Inferior parietal cortex (tissue), 1 donor: ENCODE data around the gene NECTIN1.

Source experiments
- DNase-seq: peaks from one replicate; pipeline ENCODE4 v3.0.0-alpha.2; 2016; ENCODE audit errors: extremely low spot score

The NECTIN1 gene

DNA sequence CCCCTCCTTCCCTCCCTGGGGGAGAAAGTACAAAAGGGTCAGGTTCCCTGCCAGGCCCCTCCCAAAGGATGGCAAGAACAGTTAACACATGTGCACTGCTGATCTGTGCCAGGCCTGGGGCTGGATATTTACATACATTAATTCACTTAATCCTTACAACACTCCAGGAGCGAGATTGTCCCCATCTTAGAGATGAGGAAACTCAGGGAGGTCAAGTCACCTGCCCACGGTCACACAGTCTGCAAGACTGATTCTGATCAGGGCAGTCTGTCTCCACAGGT lies 36.5 kb downstream of the NECTIN1 start:
- DNase-seq = no peak

DNA sequence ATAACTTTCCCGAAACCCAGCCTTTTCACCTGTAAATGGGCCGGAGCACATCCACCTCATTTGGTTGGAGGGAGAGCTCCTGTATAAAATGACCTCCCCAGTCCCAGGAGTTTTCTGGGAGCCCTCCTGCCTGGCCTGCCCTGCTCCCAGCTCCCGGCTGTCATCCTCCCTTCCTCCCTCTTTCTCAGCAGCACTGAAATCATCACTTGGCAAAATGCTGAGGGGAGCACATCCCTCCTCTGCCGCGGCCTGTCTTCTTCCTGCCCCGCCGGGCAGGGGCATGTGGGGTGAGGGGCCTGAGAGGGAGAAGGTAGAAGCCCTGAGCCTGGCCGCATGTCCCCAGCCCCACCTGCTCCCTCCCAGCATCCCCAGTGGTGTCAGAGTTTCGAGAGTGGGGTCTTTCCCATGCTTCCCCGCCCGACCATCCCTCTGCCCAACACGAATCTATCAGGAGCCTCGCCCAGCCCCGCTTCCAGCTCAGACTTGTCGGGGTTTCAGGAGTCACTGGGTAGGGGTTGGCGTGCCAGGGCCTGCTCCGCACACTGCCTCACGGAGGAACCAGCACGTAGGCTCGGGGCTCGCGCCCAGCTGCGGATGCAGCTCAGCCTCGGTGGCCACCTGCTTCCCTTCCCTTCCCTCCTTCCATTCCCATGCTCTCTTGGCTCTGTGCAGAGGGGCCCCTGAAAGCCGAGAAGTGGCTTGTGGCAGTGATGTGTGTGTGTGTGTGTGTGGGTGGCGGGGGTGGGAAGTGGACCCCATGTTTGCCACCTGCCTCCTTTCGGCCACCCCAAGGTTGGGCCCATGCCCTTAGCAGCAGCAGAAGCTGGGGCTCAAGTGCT lies 37.1 kb downstream of the NECTIN1 start:
- no peak for DNase-seq

- DNase-seq = no peak
Observed at GRCh38 chr11:119691020-119691666, 37.9 kb downstream of the NECTIN1 start.

- DNase-seq = no peak
Observed at GRCh38 chr11:119689302-119689701, 39.7 kb downstream of the NECTIN1 start.

DNA sequence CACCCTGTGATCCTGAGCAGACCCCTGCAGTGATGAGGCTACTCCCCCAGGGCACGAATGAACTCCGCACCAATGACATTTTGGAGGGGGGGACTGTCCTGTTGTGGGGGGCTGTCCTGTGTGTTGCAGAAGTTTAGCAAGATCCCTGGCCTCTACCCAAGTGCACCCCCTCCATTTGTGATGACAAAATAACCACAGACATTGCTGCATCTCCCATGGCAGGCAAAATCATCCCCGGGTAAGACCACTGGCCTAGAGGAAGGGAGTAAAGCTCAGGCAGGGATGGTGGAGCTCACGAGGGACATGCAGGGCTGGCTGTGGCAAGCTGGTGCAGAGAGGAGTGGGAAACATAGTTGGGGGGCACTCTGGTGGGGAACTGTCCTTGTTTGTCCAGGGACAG lies 40.6 kb downstream of the NECTIN1 start:
- DNase-seq = no peak

DNA sequence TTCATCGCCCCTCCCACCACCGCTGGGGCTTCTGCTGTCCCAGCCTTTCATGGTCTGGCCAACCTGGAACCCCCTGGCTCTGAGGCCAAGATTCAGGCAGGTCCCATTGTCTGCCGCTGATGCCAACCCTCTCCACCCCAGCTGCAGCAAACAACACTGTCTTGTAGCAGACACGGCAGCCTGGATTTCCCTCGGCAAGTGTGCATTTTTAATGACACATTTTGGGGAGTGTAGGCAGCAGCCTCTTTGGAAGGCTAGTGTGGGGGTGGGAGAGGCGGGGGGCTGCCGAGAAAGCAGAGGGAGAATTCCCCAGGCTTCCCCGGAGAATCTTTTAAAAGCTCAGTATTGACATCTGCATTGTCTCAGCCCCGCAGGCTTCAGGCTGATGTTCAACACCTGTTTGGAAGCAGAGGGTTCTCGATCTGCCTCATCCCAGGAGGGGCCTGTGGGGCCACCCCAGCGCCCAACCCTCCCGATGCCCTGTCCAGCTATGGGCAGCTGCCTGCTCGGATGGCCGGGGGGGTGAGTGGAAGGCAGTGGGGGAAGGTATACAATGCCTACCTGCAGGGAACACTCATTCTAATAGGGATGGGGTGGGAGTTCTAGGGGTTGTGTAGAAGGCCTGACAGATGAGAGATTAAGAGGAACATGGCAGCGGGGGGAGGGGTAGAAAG lies 41.5 kb downstream of the NECTIN1 start:
- DNase-seq = no peak

DNA sequence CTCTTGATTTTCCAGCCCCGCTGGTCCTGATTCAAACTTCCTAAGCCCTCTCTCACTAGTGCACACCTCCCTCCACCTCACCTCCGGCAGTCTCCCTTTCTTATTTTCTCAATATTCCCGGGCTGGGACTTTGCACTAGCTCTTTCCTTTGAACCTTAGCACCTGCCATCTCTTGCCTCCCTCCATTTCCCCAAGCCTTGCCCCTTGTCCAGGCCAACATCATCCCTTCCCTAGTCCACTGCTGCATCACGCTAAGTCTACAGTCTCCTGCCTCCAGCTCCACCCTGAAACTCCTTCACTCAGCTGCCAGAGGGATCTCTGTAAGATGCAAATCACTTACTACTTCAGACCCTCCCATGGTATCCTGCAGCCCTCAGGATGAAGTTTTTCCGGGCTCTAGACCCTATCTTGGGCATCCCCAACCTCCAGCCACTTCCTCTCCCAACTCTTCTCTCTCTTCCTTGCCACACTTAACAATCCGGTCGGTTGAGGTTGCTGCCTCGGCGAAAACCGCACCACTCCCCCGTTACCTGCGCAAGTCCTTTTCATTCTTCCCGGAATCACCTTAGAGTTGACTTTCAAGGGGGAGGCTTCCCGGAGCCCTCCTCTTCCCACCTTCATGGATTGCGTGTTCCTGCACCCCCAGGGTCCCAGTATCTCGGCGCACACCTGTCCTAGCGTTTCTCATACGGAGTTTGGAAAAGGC lies 42.7 kb downstream of the NECTIN1 start:
- no peak for DNase-seq

GRCh38 chr11:119685111-119685746 lies 43.8 kb downstream of the NECTIN1 start:
- no peak for DNase-seq

- no peak for DNase-seq
Observed at GRCh38 chr11:119684361-119685110, 44.5 kb downstream of the NECTIN1 start.

DNA sequence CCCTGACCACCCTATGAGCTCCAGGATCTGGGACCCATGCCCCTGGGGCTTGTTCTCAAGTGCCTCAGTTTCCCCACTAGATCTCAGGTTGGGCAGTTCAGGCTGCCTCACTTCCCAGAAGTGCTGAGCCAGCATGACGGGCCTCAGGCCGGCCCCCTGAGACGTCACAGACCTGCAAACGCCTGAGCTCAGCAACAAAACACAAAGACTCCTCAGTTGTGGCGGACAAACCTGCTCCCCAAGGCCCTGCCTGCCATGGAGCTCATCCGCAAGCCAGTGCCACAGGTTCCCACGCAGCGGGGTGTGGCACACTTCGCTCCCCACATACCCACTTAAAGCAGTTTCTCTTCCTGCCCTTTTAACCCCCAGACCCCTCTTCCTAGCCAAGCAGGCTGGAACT lies 45.2 kb downstream of the NECTIN1 start:
- no peak for DNase-seq

DNA sequence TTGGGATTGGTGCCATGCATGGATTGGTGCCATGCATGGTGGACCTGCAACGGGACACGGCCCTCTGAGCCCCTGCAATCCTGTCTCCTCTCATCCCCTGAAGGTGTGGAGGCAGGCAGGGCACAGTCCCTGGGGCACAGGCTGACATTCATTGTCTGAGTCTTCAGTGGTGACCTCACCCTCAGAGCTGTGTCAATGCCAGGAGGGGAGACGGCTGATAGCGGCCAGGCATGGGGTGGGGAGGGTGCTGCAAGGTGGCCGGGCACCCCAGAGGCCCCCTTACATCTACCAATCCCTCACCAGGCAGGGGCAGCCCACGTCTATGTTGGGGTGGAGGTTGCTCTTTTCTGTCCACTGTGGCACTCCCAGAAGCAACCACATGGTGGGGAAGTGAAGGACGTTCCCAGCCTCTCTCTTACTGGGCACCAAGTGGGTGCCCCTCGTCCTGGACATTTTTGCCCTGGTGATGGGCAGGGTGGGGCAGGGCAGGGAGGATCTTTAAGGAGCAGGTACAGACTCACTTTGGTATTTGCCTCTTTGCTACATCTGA lies 47.6 kb downstream of the NECTIN1 start:
- DNase-seq = no peak

DNA sequence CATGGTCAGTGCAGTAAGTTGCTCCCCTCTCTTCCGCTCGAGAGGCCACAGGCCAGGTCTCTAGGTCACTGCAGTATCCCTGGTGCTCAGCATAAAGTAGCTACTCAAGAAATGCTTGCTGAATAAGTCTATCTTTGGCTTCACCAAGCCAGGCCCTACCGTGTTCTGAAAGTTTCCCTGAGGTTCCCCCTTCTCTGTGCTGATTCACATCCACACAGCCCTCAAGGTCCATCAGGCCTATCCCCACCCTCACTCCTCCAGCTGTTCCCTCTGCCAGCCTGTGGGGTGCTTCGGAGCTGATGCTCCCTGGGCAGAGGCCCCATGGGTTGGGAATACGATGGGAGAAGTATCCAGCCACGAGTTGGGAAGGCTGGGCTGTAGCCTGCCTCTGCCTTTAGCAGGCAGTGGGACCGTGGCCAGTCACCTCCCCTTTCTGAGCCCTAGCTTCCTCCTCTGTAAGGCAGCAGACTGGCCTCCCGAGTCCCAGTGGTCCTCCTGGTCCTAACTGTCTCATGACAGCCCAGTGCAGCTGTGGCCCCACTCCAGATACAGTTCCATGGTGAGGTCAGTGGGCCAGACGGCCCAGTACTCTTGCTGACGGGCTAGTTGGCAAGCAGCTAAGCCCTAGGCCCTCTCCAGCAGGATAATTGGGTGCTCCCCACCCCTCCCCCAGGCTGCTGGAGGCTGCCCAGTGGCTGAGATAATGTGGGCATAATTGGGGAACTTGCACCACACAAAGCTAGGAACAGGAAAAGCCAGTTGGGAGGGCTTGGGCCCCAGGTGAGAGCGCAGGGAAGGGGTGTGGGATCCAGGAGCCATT lies 48.2 kb downstream of the NECTIN1 start:
- no peak for DNase-seq

DNA sequence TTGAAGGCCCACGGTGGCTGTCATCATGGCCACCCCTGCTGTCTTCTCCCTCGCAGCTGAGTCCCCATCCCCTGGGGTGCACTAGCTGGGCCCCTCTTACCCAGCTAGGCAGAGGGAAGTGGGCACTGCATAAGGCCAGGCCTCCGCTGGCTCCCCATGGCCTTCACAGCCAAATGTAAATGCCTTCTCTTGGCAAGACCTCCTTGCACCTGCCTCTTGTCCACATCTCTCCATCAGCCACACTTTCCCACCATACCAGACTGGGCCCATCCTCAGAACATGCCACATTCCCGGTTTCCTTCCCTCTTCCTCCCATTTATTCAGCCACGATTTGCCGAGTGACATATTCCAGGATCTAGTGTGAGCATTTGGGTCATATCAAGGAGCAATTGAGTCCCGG lies 49.7 kb downstream of the NECTIN1 start:
- no peak for DNase-seq

DNA sequence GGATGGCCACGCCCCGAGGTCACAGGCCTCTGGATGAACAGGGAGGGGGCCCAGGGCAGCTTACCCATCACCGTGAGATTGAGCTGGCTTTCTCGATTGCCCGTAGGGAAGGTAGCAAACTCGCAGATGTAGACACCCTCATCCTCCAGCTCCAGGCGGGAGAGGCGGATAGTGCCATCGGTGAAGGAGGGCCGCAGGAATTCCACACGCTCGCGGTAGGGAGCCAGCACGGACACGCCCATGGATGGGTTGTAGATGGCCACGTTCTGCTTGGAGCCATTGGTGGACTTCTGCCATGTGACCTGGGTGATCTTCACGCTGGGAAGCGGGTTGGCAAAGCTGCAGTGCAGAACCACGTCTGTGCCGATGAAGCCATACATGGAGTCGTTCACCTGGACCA lies 50.6 kb downstream of the NECTIN1 start:
- DNase-seq = no peak

DNA sequence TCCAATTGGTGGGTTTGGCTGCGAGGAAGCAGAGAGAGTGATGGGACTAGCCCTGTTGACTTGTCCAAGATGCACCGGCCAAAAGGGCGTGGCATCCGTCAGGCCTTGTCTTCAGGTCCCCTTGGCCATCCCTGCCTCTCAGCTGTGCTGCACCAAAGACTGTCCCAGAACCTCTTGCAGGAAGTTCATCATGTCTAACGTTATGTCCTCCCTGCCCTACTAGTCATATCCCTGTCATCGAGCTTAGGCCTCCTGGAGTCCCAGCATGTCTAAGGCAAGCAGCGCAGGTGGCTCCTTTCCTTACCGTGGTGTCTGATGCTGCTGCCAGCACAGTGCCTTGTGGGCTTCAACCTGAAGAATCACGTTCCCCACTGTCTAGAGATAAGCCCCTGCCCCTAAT lies 51.2 kb downstream of the NECTIN1 start:
- DNase-seq = no peak

GRCh38 chr11:119676461-119677020 lies 52.5 kb downstream of the NECTIN1 start:
- no peak for DNase-seq

DNA sequence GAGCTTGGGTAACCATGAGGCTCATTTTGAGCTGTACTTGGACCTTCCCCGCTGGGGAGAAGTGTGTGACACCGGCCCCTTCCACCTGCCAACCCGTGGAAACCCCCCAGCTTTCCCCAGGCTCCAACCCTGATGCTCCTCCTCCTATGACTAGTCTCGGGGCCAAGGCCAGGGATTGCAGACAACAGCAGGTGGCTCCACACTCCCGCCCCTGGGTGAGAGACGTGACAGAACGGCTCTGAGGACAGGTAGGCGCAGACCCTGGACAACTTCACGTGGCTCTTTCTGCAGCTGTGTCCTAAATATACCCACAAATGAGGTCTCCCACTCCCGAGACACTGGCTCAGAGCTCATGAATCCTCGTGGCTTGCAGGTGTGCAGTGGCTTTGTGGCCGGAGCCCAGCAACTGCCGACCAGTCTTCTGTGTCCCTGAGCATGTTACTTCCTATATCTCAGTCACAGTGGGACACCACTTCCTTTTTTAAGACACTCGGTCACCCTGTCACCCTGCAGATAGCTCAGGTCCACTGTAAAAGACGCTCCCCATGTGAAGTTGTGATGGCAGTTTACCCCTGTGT lies 55.2 kb downstream of the NECTIN1 start:
- DNase-seq = no peak

- no peak for DNase-seq
Observed at GRCh38 chr11:119673052-119673758, 55.8 kb downstream of the NECTIN1 start.

GRCh38 chr11:119672597-119672996 lies 56.4 kb downstream of the NECTIN1 start:
- no peak for DNase-seq
